HG03457 (cell line): ENCODE data around the gene ABCC8.

Source experiments
- ATAC-seq: cut with Tn5 transposase; IDR thresholded peaks from one replicate; pipeline ENCODE4 v1.9.1; 2021; ENCODE audit warnings: moderate number of reproducible peaks; ENCODE audit not compliant: unreplicated experiment

Gene ABCC8

DNA sequence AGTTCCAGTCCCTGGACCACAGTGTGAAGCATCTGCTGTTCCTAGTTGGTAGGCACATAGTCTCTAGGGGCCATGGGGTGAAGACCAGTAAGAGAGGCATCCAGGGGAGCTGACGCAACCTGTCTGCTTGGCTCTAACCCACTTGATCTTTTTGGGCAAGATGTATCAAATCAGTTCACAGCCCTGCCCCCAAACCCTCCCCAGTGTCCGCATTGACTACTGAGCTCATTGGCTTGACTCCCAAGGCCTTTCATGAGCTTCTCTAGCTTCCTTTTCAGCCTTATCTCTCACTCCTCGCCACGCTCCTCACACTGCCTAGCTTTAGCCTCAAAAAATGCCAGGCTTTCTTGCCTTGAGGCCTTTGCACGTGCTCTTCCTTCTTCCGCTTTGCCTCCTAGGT, 29.7 kb upstream of the ABCC8 start:
- no peak for ATAC-seq

GRCh38 chr11:17505146-17505545, 28.5 kb upstream of the ABCC8 start:
- ATAC-seq, result no peak

DNA sequence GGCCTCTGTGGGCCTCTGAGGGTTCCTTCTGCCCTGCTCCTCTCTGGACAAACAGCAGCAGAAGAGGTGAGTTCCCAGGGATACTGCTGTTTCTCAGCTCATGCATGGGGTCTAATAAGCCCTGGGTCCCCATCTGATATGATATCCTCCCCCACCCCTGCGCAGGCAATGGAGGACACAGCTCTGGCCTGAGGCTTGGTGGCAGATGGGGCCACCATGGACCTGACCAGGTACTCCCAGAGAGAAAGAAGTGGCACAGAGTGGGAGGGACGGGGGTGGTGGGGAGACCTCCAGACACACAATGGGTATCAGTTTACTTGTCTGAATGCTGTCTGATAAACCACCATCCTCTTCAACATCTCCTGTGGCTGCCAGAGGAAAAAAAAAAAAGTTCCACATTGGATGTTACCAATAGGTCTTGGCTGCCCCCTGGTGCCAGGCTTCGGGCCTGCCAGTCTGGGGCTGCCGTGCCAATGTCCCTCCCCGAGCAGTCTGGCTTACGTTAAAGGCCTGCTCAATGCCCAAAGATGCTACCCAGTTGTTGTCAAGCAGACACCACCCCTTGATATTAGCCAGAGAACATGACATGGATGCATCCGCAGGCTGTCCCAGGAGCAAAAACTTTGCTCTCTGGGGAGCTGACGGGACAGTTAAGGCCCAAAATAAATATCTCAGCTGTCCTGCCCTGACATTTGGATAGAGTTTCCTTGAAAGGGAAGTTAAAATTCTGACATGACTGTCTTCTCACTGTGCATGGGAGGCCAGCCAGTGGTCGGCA, 27.9 kb upstream of the ABCC8 start:
- ATAC-seq, result no peak

GRCh38 chr11:17502630-17503029, 26.0 kb upstream of the ABCC8 start:
- ATAC-seq, result no peak

DNA sequence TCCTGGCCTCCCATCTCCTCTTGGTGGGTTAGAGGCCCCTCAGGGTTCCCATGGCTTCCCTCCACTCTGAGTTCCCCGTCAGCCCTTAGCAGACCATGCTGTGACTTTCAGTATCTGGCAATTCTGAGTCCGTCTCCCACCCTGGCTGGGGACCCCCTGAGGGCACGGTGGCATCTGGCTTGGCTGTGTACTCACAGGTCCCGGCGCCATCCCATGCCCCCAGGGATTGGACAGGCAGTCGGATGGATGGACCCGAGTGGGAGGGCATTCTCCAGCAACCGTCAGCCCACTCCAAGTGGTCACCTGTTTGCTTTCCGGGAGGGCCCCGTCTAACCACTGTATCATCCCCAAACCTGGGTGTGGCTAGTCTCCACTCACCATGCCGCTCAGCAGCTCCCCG, 24.0 kb upstream of the ABCC8 start:
- no peak for ATAC-seq

DNA sequence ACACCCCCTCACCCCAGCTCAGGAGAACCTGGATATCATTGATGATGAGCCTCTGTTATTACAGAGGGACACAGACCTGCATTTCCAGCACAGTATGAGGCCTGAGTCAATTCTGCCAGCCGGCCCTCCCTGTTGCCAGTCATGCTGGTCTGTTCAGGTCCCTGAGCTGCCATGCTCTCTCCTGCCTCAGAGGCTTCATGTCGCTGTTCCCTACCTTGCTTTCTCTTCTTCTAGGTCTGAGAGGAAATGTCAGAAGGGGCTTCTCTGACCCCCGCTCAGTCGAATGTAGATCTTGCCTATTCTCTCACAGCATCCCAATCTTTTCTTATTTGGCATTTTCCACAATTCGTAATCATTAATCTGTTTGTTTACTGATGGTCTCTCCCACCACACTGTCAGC, 21.8 kb upstream of the ABCC8 start:
- no peak for ATAC-seq

DNA sequence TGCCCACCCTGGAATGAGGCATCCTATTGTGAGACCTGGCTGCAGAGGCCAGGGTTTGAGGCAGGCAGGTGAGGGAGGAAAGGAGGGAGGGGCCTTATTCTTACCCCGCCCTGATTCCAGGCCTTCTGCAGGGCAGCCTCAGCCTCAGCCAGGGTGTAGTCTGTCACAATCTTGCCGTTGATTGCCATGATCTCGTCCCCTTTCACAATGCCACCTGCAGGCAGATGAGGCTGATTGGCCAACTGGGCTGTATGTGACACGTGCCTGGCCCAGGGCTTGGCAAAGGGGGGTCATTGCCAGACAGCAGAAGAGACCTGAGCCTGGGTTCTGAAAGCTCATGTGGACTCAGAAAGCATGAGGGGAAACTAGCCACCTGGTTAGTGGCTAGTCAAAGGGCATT, 21.4 kb upstream of the ABCC8 start:
- no peak for ATAC-seq

DNA sequence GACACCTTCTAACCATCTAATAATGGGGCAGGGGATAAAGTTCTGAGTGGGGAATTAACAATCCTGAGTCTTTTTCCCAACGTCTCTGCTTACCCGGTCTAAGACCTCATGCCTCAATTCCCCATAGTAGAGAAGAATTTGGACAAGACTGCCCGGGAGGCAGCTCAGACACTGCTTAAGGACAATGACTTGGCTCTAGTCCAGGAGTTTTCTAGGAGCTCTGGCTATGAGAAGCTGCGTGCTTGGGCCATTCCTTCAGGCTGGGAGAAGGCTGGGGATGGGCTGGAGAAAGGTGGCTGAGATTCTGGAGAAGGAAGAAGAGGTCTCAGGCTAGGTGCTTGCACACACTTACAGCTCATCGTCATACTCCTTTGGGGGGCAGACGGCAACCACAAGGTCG, 19.8 kb upstream of the ABCC8 start:
- ATAC-seq, result no peak

DNA sequence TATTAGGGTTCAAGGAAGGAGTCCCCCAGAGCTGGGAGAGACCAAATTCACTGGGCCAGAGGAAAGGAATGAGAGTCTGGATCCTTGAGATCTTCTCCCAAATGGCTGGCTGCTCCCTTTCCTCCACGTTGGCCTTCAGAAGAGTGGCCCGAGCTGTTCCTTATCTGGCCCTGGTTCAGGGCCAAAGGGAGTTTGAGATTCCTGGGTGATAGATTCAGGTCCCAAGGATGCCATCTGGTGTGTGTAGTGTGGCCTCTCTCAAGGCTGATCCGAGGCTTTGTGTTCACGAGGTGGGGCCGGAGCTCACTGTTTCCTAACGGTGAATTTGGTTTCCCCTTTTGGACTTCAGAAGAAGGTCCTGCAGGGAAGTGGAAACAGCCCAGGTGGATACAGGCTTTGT, 17.4 kb upstream of the ABCC8 start:
- ATAC-seq, result no peak

- ATAC-seq, result no peak
These were observed 14.3 kb upstream of the ABCC8 start for GRCh38 chr11:17490938-17491337.

DNA sequence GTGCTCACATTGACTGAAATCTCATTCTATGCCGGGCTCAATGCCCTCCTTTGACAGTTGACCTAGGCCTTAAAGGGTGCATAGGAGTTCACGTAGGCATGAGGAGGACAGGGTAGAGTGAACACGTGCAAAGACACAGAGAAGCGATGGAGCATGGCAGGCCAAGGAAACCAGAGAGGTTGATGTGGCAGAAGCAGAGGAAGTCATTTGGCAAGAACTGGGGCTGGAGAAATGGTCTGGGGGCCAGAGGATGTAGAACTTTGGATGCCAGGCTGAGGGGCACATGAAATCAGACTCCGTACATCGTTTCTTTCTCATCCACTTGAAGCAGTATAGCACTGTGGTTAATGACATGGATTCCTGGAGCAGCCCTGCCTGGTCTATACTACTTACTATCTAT, 13.6 kb upstream of the ABCC8 start:
- no peak for ATAC-seq

DNA sequence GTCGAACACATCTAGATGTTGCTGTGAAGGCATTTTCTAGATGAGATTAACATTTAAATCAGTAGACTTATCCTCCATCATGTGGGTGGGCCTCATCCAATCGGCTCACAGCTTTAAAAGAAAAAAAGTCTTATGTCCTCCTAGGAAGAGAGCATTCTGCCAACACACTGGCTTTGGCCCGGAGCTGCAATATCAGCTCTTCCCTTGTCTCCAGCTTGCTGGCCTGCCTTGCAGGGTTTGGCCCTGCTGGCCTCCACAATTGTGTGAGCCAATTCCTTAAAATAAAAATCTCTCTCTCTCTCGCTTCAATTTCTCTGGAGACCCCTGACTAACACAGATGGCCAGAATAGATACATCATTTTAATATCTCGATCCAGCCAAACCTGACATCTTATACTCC, 13.1 kb upstream of the ABCC8 start:
- ATAC-seq, result no peak

- no peak for ATAC-seq
These were observed 11.9 kb upstream of the ABCC8 start for GRCh38 chr11:17488563-17488962.

- no peak for ATAC-seq
These were observed 10.0 kb upstream of the ABCC8 start for GRCh38 chr11:17486646-17487045.

GRCh38 chr11:17483505-17483904, 6.9 kb upstream of the ABCC8 start:
- no peak for ATAC-seq

GRCh38 chr11:17481905-17482304, 5.3 kb upstream of the ABCC8 start:
- no peak for ATAC-seq

- ATAC-seq, result no peak
These were observed 2.9 kb upstream of the ABCC8 start for GRCh38 chr11:17479284-17480214.

DNA sequence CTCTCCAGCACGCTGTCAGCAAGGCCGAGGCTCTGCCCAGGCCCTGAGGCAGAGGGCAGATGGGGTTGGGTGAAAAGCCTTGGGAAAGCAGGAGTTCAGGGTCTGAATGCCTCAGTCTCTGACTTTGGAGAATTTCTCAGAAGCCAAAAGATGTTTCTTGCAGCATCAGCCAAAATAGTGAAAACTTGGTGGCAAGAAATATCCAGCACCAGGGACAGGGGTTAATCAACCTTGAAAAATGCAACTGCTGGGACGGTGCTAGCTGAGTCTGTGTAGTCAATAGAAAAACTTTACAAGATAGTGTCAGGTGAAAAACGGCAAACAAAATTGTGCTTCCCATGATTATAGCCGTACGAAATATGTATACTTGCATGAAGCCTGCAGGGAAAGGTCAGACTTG, 1.4 kb upstream of the ABCC8 start:
- ATAC-seq, result no peak

DNA sequence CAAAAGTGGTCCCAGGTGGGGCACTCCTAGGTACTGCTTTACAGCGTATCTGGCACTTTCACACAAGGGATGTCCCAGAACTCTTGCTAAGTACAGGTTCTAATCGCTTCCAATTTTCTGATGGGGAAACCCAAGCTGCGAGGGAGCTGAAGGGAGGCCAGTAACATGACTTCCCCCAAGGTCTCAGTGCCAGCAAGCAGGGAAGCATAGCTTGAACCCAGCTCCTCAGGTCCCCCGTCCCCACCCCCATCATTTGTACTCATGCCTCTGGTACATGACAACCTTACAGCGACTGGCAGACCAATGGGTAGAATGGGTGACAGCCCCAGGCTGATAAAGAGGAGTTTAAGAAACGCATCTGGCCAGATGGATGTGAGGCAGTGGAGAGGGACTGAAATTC, 716 bp upstream of the ABCC8 start:
- no peak for ATAC-seq

GRCh38 chr11:17477084-17477333, 364 bp upstream of the ABCC8 start:
- ATAC-seq, result no peak

DNA sequence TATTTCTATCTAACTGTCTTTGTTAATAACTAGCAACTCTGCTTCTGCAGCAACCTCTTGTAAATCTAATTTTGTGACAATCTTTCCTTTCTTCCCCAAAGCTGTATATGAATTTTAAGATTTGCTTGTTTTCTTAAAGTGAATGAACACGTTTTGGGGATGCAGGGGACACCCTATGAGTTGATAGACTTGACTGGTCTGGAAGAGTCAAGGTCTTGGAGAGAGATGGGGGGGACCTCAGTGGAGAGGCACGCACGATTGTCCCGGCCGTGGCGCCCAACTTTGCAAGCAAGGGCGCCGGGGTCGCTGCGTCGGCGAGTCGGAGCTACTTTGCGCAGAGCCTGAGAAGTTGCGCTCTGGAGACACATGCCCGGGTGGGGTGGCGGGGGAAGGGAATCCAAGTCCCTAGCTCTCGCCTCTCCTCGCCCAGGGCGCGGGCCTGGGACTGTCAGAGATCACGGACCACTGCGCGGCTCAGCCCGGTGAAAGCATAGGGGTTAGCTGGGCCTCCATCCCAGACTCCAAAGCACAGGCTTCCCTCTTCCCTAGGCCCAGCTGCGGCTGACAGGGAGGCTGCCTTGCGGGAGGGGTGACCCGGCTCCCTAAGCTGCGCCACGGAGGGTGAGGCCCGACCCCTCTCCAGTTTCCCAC, 854 bp downstream of the ABCC8 start:
- ATAC-seq, result no peak
